Astrocyte of the spinal cord (primary cell): Measurements from ENCODE around the gene OPCML.

Source experiments
- DNase-seq: peaks from one replicate; pipeline ENCODE4 v3.0.0; 2011; ENCODE audit warnings: low read depth, low spot score
- H3K4me3 ChIP-seq: 2 replicates; pipeline ENCODE4 v1.5.1; 2011; ENCODE audit warnings: low read depth, mild to moderate bottlenecking, low read length, moderate library complexity
- CTCF ChIP-seq: IDR thresholded peaks from 2 replicates; pipeline ENCODE4 v1.5.1; 2012; ENCODE audit warnings: low read depth, mild to moderate bottlenecking, low read length, inconsistent platforms
- in situ Hi-C: cut with HindIII; loops from 2 replicates; pipeline ENCODE4 v1.10.0; 2017; ENCODE audit warnings: low sequenced_read_pairs

Gene OPCML

DNA sequence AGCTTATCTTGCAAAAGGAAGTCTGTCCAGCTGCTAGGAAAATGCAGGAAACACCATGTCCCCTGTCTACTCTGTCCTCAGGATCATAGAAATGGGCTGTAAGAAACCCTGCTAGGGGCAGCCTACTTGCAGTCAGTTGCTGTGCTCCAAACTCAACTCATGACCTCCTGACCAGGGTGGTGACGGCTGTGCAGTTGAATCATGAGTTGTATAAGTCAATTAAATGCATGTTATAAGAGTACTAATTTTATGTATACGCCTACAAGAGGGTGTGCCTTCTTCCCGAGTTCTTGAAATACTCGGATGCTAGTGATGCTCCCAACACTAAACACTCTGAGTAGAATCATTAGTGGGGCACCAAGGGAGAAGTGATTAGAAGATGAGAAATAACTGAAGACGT lies 776.4 kb downstream of the OPCML start:
- H3K4me3 ChIP-seq, result no peak overlapping the region
- TF ChIP-seq CTCF, result no peak
- in situ Hi-C loops, result no loop called here
- no peak for DNase-seq

DNA sequence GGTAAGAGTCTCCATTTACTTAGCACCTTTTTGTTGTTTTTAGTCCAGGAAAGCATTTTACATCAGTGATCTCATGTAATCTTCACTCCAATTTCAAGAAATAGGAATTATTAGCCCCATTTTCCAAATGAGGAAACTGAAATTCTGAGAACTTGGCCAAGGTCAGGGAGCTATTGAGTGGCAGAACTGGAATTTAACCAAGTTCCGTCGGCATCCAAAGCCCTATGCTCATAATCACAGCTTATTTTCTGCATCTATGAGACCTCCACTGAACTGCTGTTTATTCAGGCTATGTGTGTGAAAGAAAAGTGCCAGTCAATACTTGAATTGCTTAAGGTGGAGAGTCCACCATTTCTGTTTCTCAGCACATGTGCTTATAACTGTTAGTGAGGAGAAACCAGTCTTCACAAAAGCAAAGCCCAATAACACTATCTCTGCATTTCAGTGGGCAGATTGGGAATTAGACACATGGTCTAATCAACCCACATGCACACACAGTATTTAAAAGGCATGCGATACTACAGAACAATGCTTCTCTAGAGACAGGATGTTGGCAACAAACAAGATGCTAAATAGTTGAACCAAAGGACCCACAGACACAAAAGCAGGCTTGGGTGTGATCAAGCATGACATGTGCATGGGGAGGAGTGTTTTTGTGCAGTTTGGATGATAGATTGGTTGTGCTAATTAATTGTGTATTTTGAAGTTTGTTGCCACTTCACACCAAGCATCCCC lies 780.6 kb downstream of the OPCML start:
- no peak overlapping the region for H3K4me3 ChIP-seq
- TF ChIP-seq CTCF, result no peak
- in situ Hi-C loops, result no loop called here
- no peak for DNase-seq

GRCh38 chr11:132746305-132746704 lies 786.0 kb downstream of the OPCML start:
- TF ChIP-seq CTCF, result no peak
- DNase-seq, result no peak
- in situ Hi-C loops, result no loop called here
- H3K4me3 ChIP-seq, result no peak overlapping the region

DNA sequence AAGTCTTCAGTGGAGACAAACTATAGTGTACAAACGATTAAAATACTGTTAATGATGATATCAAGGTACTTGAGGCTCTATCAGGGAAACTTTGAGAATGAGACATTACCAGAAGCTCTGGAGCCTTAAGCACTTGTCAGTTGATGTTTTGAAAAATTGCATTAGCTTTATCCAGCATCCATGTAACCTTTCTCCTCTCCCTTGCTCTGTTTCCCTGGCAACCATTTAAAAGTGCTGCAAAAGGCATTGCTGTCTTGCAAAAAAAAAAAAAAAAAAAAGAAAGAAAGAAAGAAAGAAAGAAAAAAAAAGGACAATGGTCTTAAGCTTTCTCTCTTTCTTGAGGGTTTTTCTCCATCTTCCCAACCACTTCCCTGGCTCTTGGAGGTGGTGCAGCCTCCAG lies 787.0 kb downstream of the OPCML start:
- in situ Hi-C loops, result no loop called here
- TF ChIP-seq CTCF, result no peak
- H3K4me3 ChIP-seq, result no peak overlapping the region
- DNase-seq, result no peak

- no peak overlapping the region for H3K4me3 ChIP-seq
- DNase-seq, result no peak
- in situ Hi-C loops, result no loop called here
Measured at GRCh38 chr11:132744771-132745170, 787.5 kb downstream of the OPCML start.

DNA sequence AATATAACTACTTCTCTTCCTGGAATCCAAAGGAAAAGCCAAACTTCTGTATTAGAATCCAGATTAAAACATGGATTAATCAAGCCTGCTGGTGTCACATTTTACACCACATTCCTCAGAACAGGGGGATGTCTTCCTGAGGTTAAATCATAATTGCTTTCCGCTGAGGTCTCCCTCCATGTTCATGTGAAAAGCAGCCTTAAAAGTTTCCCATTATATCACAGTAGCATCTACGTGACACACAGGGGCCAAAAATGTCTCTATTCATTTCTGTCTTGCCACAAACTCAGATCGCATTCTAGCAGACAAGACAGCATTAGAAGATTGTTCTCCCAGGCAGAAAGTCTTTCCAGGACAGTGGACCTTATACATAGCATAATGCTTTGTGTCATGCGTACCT lies 788.7 kb downstream of the OPCML start:
- no peak for DNase-seq
- TF ChIP-seq CTCF, result no peak
- no peak overlapping the region for H3K4me3 ChIP-seq
- in situ Hi-C loops, result no loop called here

More at GRCh38 chr11:132744771-132745170, 787.5 kb downstream of the OPCML start:
- TF ChIP-seq CTCF, result no peak
